NB4 (cell line): ENCODE measurements around the gene ACO2.
"Not testable (repeated sequence)": the region's sequence is repeated elsewhere in the genome, so short reads cannot be mapped to it uniquely, and the experiment has no call there.

Experiments used
- DNase-seq: peaks from one replicate; pipeline ENCODE4 v3.0.0; 2010; ENCODE audit warnings: low read depth
- H3K4me3 ChIP-seq: one replicate; pipeline ENCODE4 v1.5.1; 2011; ENCODE audit warnings: mild to moderate bottlenecking, low read depth, low read length, moderate library complexity
- MAX ChIP-seq: IDR thresholded peaks from 2 replicates; pipeline ENCODE4 v1.6.1; 2011; ENCODE audit warnings: low read depth, low read length
- MYC ChIP-seq: IDR thresholded peaks from 2 replicates; pipeline ENCODE4 v1.6.1; 2011; ENCODE audit warnings: low read depth, low read length
- POLR2A ChIP-seq: IDR thresholded peaks from 2 replicates; pipeline ENCODE4 v1.6.1; 2011; ENCODE audit warnings: mild to moderate bottlenecking; ENCODE audit not compliant: insufficient read length; ENCODE audit errors: extremely low read depth
- TF ChIP-seq, protein P1 (sequence below): IDR thresholded peaks from one replicate; pipeline ENCODE4 v1.5.1; 2012; ENCODE audit warnings: low read depth, low read length

Gene ACO2

DNA sequence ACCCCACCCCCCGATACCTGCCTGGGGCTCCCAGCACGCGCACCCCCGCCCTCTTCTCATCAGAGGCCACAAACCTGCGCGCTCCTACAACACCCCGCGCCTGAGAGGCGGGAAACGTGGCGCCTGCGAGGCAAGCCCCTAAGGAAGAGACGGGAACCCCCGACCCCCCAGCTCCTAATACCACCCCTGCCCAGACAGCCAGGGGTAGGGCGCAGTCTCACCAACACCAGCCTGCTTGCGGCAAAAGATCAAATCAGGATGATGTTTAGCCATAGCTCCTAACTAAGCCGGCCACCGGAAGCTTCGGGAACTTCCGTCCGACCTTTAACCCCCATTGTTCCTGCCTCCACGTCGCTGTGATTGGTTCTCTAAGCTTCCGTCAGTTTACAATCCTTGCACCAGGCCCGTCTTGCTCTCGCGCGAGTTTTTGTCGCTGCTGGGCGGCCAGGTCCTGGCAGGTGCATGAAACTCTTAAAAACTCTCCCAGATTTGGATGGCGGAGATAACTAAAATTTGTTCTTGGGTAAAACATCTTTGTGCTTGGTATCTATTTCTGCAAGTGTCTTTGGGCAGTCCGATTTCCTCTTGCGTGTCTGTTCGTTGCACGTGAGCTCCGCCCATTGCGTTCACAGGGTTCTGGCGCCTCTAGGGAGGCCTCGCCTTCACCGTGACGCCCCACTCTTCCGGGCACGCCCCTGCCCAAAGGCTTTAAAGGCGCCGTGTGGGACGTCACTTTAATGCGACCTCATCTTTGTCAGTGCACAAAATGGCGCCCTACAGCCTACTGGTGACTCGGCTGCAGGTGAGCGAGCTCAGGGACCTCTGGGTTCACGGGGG is at the start of gene ACO2, which contains the start of gene PHF5A:
Gene ACO2, plus strand, starts transcription at position 737 of the 837 bp plus-strand sequence. Its CDS starts 30 bp downstream, at position 767.
Gene PHF5A, minus strand, starts transcription at position 312 of the 837 bp plus-strand sequence. Its CDS starts 39 bp downstream, at position 273.
- TF ChIP-seq MYC, result peak; percentile 10; the same call in 1 of the 2 replicates
- TF ChIP-seq, protein P1, sequence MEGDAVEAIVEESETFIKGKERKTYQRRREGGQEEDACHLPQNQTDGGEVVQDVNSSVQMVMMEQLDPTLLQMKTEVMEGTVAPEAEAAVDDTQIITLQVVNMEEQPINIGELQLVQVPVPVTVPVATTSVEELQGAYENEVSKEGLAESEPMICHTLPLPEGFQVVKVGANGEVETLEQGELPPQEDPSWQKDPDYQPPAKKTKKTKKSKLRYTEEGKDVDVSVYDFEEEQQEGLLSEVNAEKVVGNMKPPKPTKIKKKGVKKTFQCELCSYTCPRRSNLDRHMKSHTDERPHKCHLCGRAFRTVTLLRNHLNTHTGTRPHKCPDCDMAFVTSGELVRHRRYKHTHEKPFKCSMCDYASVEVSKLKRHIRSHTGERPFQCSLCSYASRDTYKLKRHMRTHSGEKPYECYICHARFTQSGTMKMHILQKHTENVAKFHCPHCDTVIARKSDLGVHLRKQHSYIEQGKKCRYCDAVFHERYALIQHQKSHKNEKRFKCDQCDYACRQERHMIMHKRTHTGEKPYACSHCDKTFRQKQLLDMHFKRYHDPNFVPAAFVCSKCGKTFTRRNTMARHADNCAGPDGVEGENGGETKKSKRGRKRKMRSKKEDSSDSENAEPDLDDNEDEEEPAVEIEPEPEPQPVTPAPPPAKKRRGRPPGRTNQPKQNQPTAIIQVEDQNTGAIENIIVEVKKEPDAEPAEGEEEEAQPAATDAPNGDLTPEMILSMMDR, result no peak
- peak; percentile 59 for TF ChIP-seq MAX
- peak; percentile 57 for TF ChIP-seq POLR2A

DNA sequence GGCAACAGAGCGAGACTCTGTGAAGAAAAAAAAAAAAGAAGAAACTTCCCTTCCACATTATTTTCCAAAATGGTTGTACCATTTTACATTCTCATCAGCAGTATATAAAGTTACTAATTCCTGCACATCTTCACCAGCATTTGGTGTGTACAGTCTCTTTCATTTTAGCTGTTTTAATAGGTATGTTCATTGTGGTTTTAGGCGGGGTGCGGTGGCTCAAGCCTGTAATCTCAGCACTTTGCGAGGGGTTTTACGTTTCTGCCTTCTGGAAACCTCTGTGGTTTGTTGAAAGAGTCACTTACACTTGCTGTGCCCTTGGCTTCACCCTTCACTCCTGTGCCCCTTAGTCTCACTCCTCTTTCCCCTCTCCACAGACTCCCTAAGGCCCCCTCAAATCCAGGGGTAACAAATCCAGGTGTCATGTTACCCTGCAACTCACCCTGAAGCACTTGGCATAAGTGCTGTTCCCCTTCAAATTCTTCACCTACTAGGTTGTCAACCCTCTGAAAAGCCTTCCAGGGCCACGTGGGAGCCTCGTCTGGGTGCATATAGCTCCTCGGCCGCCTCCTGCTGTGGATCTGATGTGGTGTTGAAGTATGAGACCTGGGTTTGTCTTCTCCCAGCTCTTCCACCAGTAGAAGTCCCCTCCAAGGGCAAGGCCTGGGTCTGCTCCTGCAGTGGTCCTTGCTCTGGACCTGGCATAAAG is 43.1 kb upstream of the ACO2 start:
- DNase-seq, result no peak
- H3K4me3 ChIP-seq, result no peak overlapping the region
- no peak for TF ChIP-seq MYC
- TF ChIP-seq, protein P1, result no peak
- TF ChIP-seq MAX, result no peak
- no peak for TF ChIP-seq POLR2A

More for the DNA sequence above, at the start of gene ACO2, which contains the start of gene PHF5A:
- H3K4me3 ChIP-seq, result peak within 1 kb of the TSS; percentile 87
- DNase-seq, result peak; percentile 97

DNA sequence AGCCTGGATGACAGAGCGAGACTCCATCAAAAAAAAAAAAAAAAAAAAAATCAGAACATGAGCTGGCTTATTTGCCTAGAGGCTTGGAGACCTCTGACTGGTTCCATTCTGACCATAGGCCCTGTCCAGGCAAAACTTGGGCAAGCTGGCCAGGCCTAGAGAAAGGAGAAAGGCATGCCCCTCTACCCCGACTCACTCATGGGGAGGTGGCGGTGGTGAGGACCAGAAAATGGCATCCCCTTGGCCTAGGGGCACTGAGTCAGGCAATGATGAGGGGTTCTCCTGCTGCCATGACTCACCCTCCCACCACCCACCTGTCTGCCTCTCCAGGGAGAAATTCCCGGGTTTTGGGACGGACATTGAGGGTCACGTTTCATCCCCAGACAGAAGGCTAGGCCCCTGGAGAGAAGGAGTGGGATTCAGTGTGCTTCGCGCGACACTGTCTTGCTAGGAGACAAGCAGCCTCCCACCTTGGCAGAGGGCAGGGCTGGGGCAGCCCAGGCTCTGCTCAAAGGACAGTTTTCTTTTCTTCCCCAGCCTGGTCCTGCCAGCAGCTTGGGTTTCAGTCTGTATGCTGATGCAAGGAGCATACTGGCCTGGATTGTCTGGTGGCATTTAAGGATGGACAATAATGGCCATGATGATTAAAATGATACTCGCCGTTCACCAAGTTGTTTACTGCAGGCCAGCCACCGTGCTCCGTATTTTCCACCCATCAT is 39.5 kb upstream of the ACO2 start:
- TF ChIP-seq, protein P1, result no peak
- TF ChIP-seq POLR2A (no peak), MAX (no peak), MYC (no peak)
- no peak overlapping the region for H3K4me3 ChIP-seq
- no peak for DNase-seq

GRCh38 chr22:41429951-41430332 is 39.0 kb upstream of the ACO2 start:
- no peak for DNase-seq

DNA sequence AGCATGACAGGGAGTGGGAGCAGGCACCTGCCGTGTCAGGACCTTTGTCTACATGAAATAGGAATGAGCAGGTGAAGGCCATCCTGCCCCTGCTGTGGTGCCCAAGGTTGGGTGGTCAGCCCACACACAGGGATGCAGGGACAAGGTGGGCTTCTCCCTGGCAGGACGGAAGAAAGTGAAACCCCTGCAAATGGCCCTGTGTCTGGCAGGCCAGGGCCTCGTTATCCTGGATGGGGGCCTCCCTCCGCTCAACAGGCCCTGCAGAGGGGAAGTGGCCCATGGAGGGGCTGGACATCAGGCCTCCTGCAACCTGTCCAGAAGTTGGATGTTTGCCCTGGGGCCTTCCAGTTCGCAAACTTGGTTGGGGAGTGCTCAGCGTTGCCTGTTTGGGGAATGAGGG is 37.3 kb upstream of the ACO2 start:
- no peak for DNase-seq
- H3K4me3 ChIP-seq, result no peak overlapping the region
- TF ChIP-seq MAX (no peak), POLR2A (no peak), MYC (no peak)
- TF ChIP-seq, protein P1, result no peak

More at GRCh38 chr22:41429951-41430332, 39.0 kb upstream of the ACO2 start:
- H3K4me3 ChIP-seq, result no peak overlapping the region
- TF ChIP-seq MYC, result no peak
- no peak for TF ChIP-seq POLR2A
- TF ChIP-seq, protein P1, result no peak
- no peak for TF ChIP-seq MAX

DNA sequence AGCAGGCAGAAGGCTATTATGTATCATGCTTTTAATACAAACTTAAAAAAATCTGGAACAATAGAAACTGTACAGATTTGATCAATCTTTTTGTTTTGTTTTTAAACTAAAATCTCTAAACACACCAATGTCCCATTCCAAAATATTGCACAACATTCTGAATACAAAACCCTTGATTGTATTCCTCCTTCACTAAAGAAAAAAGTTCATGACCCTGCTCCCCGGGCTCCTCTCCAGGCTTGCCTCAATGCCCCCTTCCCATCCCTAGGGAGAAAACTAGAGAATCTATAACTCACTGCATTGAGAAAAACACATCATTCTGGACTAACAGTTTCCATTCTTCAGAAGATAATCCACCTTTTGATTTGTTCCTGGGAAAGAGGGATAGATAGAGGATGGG is 35.4 kb upstream of the ACO2 start:
- not testable (repeated sequence) for DNase-seq, H3K4me3 ChIP-seq

- not testable (repeated sequence) for DNase-seq, H3K4me3 ChIP-seq
These were observed 34.4 kb upstream of the ACO2 start for GRCh38 chr22:41434361-41435003.
